Ammon's horn (tissue), 1 donor: ENCODE results near the gene FAM241A.

ENCODE experiments used
- DNase-seq: peaks from one replicate; pipeline ENCODE4 v3.0.0-alpha.2; 2016; ENCODE audit warnings: low spot score

The FAM241A gene

DNA sequence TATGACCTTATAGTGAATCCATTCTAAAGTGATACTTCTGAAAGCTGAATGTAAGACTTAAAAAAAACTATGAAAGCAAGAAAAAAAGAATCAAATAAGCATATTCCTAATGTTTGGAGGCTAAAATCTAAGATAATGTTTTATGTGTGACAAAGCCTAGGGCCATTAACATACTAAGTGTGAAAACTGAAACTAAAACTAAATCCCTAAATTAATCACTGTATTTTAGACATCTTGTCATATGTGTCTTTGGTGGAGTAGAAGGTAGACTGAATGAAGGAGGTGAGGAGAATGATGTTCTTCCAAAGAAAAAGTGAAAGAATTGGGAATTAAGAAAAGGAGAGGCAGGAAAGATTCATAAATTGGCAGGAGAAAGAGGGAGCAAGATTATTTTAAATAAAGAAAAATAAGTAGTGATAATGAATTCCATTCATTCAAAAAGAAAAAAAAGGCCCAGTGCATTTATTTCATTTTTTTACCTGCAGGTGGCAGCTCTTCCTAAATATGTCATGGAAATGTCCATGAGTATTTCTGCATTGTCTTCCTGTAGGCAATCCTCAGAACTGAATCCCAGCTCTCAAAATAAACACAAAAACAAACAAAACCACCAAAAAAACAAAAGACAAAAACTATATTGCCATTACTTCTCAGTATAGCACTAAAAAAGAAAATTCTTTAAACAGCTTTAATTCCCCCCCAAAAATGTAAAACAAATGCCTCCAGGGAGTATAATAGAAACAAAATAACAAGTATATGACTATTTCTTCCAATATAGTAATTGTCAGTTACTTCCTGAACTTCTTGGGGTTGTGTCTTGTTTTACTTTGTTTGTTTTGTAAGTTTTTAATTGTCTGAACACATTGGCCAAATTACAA lies 69.4 kb downstream of the FAM241A start:
- no peak for DNase-seq

DNA sequence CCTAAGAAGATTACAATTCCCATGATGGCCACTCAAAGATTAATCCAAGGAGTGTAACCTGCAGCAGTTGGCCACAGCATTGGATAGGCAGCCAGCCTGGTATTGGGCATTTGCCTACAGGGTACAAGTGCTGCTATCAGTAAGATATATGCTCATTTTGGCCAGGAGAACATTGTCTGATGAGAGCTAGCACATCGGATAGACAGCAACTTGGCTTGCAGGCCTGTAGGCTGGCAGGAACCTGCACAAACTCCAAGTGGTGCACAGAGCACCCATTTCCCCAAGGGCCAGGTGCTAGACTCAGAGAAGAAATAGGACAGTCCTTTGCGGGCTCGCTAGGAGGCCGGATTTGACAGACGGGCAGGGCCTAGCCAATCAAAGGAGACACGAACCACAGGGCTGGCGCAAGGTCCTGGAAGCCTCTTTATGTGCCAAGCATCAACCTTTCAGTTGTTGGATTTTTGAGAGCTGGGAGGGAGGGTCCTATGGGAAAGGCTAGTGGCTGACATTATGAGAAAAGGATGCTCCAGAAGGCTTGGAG lies 74.6 kb downstream of the FAM241A start:
- no peak for DNase-seq

DNA sequence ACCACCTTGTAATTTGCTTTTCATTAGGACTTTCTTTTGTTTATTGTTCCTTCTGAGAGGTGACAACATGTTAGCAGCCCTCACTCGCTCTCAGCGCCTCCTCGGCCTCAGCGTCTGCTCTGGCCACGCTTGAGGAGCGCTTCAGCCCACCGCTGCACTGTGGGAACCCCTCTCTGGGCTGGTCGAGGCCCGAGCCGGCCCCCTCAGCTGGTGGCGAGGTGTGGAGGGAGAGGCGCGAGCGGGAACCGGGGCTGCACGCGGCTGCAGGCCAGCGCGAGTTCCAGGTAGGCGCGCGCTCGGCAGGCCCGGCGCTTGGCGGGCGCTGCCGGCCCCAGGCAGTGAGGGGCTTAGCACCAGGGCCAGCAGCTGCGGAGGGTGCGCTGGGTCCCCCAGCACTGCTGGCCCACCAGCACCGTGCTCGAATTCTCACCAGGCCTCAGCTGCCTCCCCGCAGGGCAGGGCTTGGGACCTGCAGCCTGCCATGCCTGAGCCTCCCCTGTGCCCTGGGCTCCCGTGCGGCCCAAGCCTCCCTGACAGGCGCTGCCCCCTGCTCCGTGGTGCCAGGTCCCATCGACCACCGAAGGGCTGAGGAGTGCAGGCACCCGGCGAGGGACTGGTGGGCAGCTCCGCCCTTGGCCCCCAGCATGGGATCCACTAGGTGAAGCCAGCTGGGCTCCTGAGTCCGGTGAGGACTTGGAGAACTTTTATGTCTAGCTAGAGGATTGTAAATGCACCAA lies 77.1 kb downstream of the FAM241A start:
- DNase-seq = no peak

DNA sequence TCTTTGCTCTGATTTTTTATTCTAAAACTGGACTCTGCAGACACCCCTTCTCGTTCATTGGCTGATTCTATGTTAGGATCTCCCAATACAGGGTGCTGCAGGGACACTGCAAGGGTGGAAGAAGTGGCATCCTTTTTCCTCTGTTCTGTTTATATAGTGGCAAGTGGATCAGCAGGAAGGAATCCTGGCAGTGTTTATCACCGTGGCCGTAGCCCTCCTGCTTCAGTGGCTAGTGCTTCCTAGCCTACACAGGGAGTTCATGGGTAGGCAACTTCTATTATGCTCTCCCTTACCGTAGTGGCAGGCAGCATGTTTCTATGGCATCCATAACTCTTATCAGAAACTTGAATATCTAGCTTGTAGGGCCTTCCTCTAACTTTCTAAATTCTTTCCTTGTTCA lies 79.9 kb downstream of the FAM241A start:
- DNase-seq = no peak

DNA sequence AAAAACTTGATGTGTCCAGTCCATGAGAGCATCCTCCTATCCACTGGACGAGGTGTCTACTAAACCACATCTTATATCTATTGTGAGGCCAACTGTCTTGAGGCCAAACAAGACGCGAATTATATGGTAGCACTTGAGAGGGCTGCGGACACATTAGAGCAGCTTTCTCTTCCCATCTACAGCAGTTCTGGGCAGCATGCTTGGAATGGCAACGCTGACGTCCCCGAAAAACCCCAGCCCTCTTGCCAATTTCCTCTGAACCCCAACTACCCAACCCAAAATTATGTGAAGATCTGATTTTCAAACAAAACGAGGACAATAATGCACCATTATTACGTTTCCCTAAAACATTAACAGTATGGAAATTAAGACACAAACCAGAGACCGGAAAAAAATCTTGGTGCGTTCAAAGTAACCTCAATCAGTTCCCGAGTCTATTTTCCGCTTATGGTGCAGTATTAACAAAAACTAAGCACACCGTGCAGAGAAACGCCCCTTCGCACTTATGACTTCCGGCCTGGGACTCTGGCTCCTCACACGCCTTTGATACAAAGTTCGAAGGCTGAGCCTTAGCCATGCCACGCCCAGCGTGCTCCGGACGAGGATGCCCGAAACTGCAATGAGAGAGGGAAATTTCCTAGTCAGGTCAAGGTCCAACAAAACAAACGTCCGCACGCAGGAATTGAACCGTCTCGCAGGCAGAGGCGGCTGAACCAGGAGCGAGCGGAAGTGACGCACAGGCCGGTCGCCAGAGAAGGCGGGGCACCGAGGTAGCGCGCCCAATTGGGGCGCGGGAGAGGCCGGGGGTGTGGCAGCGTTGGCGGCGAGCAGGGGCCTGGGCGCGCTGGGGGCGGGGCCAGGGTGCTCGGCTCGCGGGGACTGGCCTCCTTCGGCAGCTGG lies 85.9 kb downstream of the FAM241A start:
- peak; percentile 98 for DNase-seq

DNA sequence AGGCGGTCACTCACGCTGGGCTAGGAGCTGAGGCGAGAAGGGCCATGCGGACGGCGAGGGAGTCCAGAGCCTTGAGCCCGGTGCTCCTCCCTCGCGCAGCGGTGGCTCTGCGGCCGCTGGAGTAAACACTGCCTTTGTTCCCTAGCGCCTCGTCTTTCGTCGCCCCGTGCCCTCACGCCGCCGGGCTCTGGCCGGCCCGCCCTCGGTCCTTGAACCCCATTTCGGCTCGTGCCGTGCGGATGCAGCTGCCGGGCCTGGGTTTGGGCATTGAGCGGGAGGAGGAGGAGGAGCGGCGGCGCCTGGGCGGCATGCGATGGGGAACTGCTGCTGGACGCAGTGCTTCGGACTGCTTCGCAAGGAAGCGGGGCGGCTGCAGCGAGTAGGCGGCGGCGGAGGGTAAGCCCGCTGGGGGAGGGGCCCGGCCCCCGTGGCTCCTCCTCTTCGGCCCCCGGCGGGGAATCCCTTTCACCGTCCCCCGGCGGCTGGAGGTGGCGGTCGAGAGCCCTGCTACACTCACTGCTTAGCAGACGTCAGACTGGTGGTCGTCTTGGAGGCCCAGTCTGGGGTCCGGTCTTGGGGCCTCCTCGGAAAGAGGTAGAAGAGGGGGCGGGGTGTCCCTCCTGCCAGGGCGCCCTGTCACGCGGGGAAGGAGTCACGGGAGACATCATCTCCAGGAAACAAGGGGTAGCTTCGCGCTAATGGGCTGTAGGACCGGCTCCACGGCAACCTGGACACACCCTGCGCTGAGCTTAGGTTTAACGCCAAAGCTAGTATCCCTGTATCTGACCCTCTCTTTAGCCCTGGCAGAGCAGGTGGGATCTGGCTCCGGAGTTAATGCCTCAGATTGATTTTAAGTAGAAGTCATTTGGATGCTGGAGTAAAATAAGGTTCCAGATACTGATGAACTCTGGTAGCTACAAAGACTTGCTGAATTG lies 86.8 kb downstream of the FAM241A start, which contains the start of gene AP1AR:
AP1AR (plus strand) TSS at position 9 of the 935 bp plus-strand sequence; CDS start at position 314, 305 bp downstream.
- DNase-seq = peak; percentile 83

DNA sequence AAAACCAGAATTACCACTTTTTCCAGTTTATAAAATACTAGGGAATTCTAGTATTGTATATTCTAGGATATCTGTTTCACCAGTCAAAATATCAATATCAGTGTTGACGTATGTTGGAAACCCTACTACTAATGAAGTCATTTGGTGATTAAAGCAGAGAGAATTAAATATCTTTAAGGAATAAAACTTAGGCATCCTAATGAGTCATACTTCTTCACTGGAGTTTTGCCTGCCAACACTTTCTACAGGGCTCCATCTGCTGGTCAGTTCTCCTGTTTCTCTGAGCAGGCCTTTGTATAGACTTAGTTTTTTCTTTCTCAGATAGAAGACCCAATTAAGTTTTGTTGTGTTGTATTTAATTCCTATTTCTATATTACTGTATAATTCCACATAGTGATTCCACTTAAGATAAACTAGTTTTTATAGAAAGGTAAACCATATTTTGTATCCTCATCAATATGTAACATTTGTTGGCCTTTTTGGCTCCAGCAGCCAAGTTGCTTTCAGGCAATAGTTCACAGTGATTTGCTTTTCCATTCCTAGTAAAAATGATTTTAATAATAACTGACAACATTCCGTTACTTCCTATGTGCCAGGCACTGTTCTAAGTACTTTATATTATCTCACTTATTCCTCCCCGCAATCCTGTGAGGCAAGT lies 89.8 kb downstream of the FAM241A start:
- DNase-seq = peak; percentile 85

DNA sequence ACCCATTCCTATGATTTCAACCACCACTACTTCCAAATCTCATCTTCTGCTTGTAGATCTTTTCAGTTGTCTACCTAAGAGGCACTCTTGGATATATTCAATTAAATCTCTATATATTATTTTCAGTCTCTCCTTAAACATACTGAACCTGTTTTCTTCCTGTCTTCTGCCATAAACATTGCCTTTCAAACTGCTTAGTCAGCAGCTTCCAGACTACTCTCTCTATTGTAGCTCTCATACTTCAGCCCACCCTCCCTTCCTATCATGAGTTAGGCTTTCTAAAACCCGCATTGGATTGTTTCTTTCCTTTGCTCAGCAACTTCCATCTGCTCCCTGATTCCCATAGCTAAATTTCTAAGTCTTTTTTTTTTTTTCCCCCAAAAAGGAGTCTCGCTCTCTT lies 90.8 kb downstream of the FAM241A start:
- no peak for DNase-seq

DNA sequence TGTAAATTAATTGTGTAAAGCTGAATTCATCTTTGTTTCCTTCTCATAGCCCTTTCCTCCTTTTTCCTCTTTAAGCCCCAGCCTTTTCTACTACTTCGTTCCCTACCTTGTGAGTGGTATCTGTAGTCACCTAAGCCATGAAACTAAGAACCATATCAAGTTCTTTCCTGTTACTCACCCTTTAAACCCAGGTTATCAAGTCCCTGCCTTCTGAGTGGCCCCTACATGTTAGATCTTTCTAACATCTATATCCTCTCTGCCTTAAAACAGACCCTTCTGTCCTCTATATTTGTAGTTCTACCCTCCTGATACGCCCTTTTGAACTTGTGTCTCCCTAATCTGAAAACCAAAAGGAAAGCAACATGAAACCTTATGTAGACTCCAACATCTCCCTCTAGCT lies 93.6 kb downstream of the FAM241A start:
- DNase-seq = no peak
